Measurements from ENCODE around the gene GPS2.

The GPS2 gene

DNA sequence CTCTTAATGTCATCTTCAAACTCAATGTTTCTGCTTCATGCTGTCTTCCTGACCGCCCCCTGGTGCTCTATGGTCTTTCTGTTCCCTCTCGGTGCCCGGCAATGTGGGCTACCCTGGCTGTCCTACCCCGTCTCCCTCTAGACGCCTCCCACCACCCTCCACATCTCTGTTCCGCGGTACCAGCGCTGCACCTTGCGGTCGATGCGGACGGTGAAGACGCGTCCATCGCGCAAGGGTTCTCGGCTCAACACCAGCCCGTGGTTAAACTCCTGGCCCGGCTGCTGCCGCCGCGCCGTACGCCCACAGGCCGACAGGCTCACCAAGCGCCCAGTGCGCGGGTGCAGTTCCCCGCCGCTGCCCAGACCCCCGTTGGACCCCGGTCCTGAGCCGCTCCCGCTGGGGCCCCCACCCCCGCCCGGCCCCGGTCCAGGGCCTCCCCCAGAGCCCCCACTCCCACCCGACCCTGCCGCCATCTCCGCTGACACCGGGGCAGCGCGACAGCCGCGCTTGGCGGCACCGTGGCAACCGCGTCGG, 13.7 kb upstream of the GPS2 start, which contains the start of gene NEURL4:
Gene NEURL4, minus strand, starts transcription at position 496 of the 534 bp plus-strand sequence. Its CDS starts 23 bp downstream, at position 473.
- peaks cover 3% of the 10 kb centered on the region for H3K36me3 ChIP-seq (replicated peaks; ENCODE audit: low read depth, low read length)
- peak within 1 kb of the TSS; percentile 32; the same call in 1 of the 2 replicates for H2AFZ ChIP-seq (ENCODE audit: low read depth, low read length)
- peaks cover 16% of the 10 kb centered on the region for H3K79me2 ChIP-seq (ENCODE audit: low read length)
- TF ChIP-seq EZH2phosphoT487 (IDR thresholded peaks at IDR 0.05; ENCODE audit: low read depth) = no peak
- TF ChIP-seq, protein P1, sequence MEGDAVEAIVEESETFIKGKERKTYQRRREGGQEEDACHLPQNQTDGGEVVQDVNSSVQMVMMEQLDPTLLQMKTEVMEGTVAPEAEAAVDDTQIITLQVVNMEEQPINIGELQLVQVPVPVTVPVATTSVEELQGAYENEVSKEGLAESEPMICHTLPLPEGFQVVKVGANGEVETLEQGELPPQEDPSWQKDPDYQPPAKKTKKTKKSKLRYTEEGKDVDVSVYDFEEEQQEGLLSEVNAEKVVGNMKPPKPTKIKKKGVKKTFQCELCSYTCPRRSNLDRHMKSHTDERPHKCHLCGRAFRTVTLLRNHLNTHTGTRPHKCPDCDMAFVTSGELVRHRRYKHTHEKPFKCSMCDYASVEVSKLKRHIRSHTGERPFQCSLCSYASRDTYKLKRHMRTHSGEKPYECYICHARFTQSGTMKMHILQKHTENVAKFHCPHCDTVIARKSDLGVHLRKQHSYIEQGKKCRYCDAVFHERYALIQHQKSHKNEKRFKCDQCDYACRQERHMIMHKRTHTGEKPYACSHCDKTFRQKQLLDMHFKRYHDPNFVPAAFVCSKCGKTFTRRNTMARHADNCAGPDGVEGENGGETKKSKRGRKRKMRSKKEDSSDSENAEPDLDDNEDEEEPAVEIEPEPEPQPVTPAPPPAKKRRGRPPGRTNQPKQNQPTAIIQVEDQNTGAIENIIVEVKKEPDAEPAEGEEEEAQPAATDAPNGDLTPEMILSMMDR (IDR thresholded peaks at IDR 0.05; ENCODE audit: low read depth, low read length) = no peak
- H3K4me3 ChIP-seq (ENCODE audit: low read length) = peak within 1 kb of the TSS; percentile 88
- H3K4me2 ChIP-seq (ENCODE audit: low read length) = peak within 1 kb of the TSS; percentile 92
- H3K9me3 ChIP-seq (ENCODE audit: insufficient read depth, low read length) = no peaks in the 10 kb centered on the region
- peak within 1 kb of the TSS; percentile 93 for H3K27ac ChIP-seq (ENCODE audit: low read length)
- peak within 1 kb of the TSS; percentile 94 for H3K9ac ChIP-seq (ENCODE audit: low read length)
- no peaks in the 10 kb centered on the region for H4K20me1 ChIP-seq (ENCODE audit: insufficient read depth, low read length)
- H3K27me3 ChIP-seq (ENCODE audit: low read depth, low read length) = no peaks in the 10 kb centered on the region
- H3K4me1 ChIP-seq (ENCODE audit: low read length) = peaks cover 30% of the 10 kb centered on the region

DNA sequence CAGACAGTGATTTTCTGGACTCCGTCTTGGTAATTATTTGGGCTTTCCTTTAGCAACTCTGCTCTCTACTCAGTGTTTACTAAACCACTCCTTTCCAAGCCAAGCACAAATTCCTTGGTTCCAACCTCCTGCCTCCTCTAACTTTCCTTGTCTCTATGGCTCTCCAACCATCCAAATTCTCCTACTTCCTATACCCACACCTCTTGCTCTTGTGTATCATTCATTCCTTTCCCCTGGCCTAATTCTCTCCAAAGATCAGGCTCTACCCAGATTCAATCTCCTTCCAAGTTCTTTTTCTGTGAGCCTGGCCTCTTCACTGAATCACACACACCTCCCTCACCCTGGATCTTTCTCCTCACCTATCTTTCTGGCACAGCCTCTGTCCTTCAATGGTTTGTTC, 12.8 kb upstream of the GPS2 start:
- H4K20me1 ChIP-seq (ENCODE audit: insufficient read depth, low read length) = no peaks in the 10 kb centered on the region
- H3K9ac ChIP-seq (ENCODE audit: low read length) = peak overlapping the region; percentile 94
- H3K4me2 ChIP-seq (ENCODE audit: low read length) = peak overlapping the region; percentile 92
- H3K79me2 ChIP-seq (ENCODE audit: low read length) = peaks cover 16% of the 10 kb centered on the region
- no peak overlapping the region for H3K27ac ChIP-seq (ENCODE audit: low read length)
- TF ChIP-seq, protein P1 (IDR thresholded peaks at IDR 0.05; ENCODE audit: low read depth, low read length) = no peak
- TF ChIP-seq EZH2phosphoT487 (IDR thresholded peaks at IDR 0.05; ENCODE audit: low read depth) = no peak
- no peaks in the 10 kb centered on the region for H3K9me3 ChIP-seq (ENCODE audit: insufficient read depth, low read length)
- H3K4me3 ChIP-seq (ENCODE audit: low read length) = peak overlapping the region; percentile 88
- no peak overlapping the region for H2AFZ ChIP-seq (ENCODE audit: low read depth, low read length)
- peaks cover 30% of the 10 kb centered on the region for H3K4me1 ChIP-seq (ENCODE audit: low read length)
- no peaks in the 10 kb centered on the region for H3K27me3 ChIP-seq (ENCODE audit: low read depth, low read length)
- peaks cover 11% of the 10 kb centered on the region for H3K36me3 ChIP-seq (replicated peaks; ENCODE audit: low read depth, low read length)

DNA sequence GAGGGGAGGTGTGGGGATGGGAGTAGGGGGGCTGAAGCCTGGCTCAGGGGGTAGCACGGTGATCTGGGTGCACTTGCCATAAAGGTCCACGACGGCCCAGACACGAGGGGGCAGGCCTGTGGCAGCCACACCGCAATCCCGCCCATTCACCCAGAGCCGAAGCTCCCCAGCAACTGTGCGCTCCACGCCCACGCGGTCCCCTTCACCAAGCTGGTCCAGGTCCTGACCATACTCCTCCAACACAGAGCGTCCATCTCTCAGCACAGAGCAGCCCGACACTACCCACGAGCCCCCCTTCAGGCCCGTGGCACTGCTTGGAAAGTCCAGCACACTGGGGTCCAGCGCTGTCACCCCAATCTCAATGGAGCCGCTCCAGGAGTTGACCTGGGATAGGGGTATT, 12.3 kb upstream of the GPS2 start:
- Histone ChIP-seq H3K79me2 (ENCODE audit: low read length) (peaks cover 16% of the 10 kb centered on the region), H3K27ac (ENCODE audit: low read length) (no peak overlapping the region), H3K4me2 (ENCODE audit: low read length) (peak overlapping the region; percentile 92), H2AFZ (ENCODE audit: low read depth, low read length) (no peak overlapping the region), H4K20me1 (ENCODE audit: insufficient read depth, low read length) (no peaks in the 10 kb centered on the region), H3K27me3 (ENCODE audit: low read depth, low read length) (no peaks in the 10 kb centered on the region), H3K4me3 (ENCODE audit: low read length) (no peak overlapping the region), H3K36me3 (replicated peaks; ENCODE audit: low read depth, low read length) (peaks cover 16% of the 10 kb centered on the region), H3K9ac (ENCODE audit: low read length) (no peak overlapping the region), H3K9me3 (ENCODE audit: insufficient read depth, low read length) (no peaks in the 10 kb centered on the region), H3K4me1 (ENCODE audit: low read length) (peaks cover 29% of the 10 kb centered on the region)
- TF ChIP-seq, protein P1 (IDR thresholded peaks at IDR 0.05; ENCODE audit: low read depth, low read length) = no peak
- no peak for TF ChIP-seq EZH2phosphoT487 (IDR thresholded peaks at IDR 0.05; ENCODE audit: low read depth)

DNA sequence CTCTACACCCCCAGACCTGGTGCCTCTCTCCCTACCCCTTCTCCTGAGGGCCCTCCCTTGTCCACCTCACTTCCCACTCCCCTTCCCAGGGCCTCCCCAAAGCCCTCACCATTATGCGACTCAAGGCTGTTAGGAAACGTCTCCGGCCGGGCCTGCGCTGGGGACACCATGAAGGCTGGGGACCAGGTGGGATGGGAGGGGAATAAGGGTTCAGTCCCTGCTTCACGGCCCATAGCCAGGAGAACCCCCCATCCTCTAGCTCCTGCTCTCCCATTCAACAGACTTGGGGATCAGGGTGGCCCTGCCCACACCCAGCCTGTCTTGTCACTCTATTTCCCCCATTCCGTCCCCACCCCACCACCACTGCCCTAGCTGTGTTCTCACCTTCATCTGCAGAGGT, 11.9 kb upstream of the GPS2 start:
- no peaks in the 10 kb centered on the region for H4K20me1 ChIP-seq (ENCODE audit: insufficient read depth, low read length)
- H3K36me3 ChIP-seq (replicated peaks; ENCODE audit: low read depth, low read length) = peaks cover 17% of the 10 kb centered on the region
- H3K9me3 ChIP-seq (ENCODE audit: insufficient read depth, low read length) = no peaks in the 10 kb centered on the region
- no peak overlapping the region for H2AFZ ChIP-seq (ENCODE audit: low read depth, low read length)
- peaks cover 24% of the 10 kb centered on the region for H3K4me1 ChIP-seq (ENCODE audit: low read length)
- H3K27me3 ChIP-seq (ENCODE audit: low read depth, low read length) = no peaks in the 10 kb centered on the region
- no peak overlapping the region for H3K27ac ChIP-seq (ENCODE audit: low read length)
- TF ChIP-seq EZH2phosphoT487 (IDR thresholded peaks at IDR 0.05; ENCODE audit: low read depth) = no peak
- TF ChIP-seq, protein P1 (IDR thresholded peaks at IDR 0.05; ENCODE audit: low read depth, low read length) = no peak
- peaks cover 16% of the 10 kb centered on the region for H3K79me2 ChIP-seq (ENCODE audit: low read length)
- H3K9ac ChIP-seq (ENCODE audit: low read length) = no peak overlapping the region
- no peak overlapping the region for H3K4me3 ChIP-seq (ENCODE audit: low read length)
- H3K4me2 ChIP-seq (ENCODE audit: low read length) = no peak overlapping the region

Measured in OCI-LY3 (cell line).